DMS114 treated with DMSO at 0.1 percent for 48 hours (cell line): ENCODE measurements around the gene SLC6A19.

Experiments
- DNase-seq: peaks from one replicate; lab custom pipeline; 2025; ENCODE audit not compliant: unreplicated experiment; lab: John Stamatoyannopoulos, UW

SLC6A19 gene

GRCh38 chr5:1208221-1208742 lies 6.9 kb downstream of the SLC6A19 start:
- no peak for DNase-seq

- DNase-seq: peak; percentile 3
Measured at GRCh38 chr5:1208743-1209488, 7.5 kb downstream of the SLC6A19 start.

- DNase-seq: no peak
Measured at GRCh38 chr5:1209489-1209852, 8.1 kb downstream of the SLC6A19 start.

- DNase-seq: no peak
Measured at GRCh38 chr5:1209896-1210776, 8.7 kb downstream of the SLC6A19 start.

- DNase-seq: no peak
Measured at GRCh38 chr5:1210832-1211251, 9.4 kb downstream of the SLC6A19 start.

GRCh38 chr5:1211701-1212100 lies 10.3 kb downstream of the SLC6A19 start:
- DNase-seq: no peak

GRCh38 chr5:1212271-1212670 lies 10.9 kb downstream of the SLC6A19 start:
- no peak for DNase-seq

- DNase-seq: no peak
Measured at GRCh38 chr5:1212881-1213280, 11.5 kb downstream of the SLC6A19 start.

GRCh38 chr5:1213508-1214162 lies 12.2 kb downstream of the SLC6A19 start:
- DNase-seq: no peak

- DNase-seq: no peak
Measured at GRCh38 chr5:1214163-1214935, 13.0 kb downstream of the SLC6A19 start.

GRCh38 chr5:1214936-1215220 lies 13.5 kb downstream of the SLC6A19 start:
- no peak for DNase-seq

- DNase-seq: no peak
Measured at GRCh38 chr5:1215320-1216096, 14.1 kb downstream of the SLC6A19 start.

- DNase-seq: no peak
Measured at GRCh38 chr5:1216211-1216917, 15.0 kb downstream of the SLC6A19 start.

- no peak for DNase-seq
Measured at GRCh38 chr5:1216918-1217295, 15.5 kb downstream of the SLC6A19 start.

- no peak for DNase-seq
Measured at GRCh38 chr5:1217596-1218206, 16.3 kb downstream of the SLC6A19 start.

GRCh38 chr5:1218351-1219080 lies 17.1 kb downstream of the SLC6A19 start:
- DNase-seq: no peak

- DNase-seq: no peak
Measured at GRCh38 chr5:1219098-1219767, 17.8 kb downstream of the SLC6A19 start.

- no peak for DNase-seq
Measured at GRCh38 chr5:1219768-1220100, 18.3 kb downstream of the SLC6A19 start.
